ENCODE data around the gene IL36RN.

The IL36RN gene

GRCh38 chr2:113050921-113051895 lies 7.8 kb upstream of the IL36RN start:
- no peak for DNase-seq

GRCh38 chr2:113052396-113052917 lies 6.5 kb upstream of the IL36RN start, which contains the start of gene IL36B:
Gene IL36B (minus strand): TSS chr2:113052867.
- DNase-seq: no peak

DNA sequence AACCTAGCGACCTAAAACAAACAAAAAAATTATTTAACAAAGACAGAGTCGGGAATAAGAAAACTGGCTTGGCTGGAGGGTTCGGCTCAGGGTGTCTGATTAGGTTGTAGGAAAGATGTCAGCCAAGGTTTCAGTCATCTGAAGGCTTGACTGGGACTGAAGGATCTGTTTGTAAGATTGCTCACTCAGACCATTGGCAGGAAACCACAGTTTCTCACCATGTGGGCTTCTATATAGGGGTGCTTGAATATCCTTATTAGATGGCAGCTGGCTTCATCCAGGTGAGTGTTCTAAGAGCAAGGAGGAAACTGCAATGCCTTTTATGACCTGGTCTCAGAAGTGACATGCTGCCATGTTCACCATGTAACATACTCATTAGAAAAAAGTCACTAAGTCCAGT lies 5.3 kb upstream of the IL36RN start:
- DNase-seq: no peak

DNA sequence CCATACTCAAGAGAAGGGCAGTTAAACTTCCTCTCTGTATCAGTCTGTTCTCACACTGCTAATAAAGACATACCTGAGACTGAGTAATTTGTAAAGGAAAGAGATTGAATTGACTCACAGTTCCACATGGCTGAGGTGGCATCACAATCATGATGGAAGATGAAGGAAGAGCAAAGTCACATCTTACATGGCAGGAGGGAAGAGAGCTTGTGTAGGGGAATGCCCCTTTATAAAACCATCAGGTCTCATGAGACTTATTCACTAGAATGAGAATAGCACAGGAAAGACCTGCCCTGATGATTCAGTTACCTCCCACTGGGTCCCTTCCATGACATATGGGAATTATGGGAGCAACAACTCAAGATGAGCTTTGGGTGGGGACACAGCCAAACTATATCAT lies 4.9 kb upstream of the IL36RN start:
- DNase-seq: no peak

DNA sequence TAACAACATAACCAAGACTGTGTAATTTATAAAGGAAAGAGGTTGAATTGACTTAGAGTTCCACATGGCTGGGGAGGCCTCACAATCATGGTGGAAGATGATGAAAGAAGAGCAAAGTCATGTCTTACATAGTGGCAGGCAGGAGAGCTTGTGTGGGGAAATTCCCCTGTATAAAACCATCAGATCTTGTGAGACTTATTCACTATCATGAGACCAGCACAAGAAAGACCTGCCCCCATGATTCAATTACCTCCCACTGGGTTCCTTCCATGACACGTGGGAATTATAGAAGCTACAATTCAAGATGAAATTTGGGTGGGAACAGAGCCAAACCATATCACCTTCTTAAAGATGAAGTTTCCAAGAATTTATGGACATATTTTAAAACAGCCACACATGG lies 2.5 kb upstream of the IL36RN start:
- DNase-seq: no peak

GRCh38 chr2:113057117-113057516 lies 1.9 kb upstream of the IL36RN start:
- no peak for DNase-seq

GRCh38 chr2:113058411-113058994 lies 495 bp upstream of the IL36RN start:
- DNase-seq: no peak

DNA sequence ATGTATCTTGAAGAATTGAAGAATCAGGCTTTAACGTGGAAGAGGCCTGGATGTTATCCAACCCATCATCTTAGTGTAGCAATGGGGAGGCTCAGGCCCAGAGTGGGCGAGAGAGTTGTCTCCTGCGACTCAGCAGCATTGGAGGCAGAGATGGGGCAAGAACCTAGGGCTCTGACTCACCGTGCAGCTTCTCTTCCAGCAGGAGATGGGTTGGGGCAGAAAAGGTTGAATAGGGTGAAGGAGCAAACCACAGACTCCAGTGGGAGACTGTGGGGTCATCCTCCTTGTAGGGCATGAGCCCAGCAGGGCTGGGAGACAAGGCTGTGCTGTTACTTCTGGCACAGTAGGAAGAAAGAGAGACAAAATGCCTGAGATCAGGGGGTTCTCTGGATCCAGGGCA lies 1.4 kb downstream of the IL36RN start:
- DNase-seq: no peak

DNA sequence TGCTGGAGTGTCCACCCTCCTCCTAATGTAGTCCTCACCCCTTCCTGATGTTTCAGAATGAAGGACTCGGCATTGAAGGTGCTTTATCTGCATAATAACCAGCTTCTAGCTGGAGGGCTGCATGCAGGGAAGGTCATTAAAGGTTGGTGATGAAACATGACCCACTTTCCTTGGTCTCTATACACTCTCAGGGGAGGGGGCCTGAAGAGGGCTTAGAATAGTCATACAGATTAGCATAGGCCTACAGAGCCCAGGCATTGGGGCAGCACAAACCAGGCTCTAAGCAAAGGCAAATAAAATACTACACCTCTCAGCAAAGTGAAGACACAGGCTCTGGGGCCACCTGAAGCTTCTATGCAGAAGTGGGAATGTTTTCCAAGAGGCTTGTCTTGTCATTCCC lies 1.8 kb downstream of the IL36RN start:
- DNase-seq: no peak

GRCh38 chr2:113061241-113061640 lies 2.2 kb downstream of the IL36RN start:
- no peak for DNase-seq

DNA sequence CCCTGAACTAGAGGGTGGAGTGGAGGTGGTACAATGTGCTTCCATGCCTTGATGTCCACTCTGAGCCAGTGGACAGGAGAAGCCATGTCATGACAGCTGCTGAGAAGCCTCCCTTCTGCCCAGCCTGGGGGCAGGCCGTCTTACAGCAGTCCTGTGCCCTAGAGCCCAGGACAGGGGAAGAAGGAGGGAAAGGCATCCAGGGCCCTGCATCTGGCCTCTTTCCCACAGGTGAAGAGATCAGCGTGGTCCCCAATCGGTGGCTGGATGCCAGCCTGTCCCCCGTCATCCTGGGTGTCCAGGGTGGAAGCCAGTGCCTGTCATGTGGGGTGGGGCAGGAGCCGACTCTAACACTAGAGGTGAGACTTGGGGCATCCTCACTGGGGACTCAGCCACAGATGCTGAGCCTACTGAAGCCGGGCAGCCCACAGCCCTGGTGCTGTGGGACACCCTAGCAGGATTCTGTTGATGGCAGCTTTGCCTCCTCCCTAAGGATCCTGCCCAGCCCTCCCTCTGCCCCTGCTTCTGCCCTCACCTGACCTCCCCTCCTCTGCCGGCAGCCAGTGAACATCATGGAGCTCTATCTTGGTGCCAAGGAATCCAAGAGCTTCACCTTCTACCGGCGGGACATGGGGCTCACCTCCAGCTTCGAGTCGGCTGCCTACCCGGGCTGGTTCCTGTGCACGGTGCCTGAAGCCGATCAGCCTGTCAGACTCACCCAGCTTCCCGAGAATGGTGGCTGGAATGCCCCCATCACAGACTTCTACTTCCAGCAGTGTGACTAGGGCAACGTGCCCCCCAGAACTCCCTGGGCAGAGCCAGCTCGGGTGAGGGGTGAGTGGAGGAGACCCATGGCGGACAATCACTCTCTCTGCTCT lies 3.1 kb downstream of the IL36RN start:
- DNase-seq: no peak

GRCh38 chr2:113064281-113064680 lies 5.3 kb downstream of the IL36RN start:
- DNase-seq: no peak

GRCh38 chr2:113064898-113065297 lies 5.9 kb downstream of the IL36RN start:
- no peak for DNase-seq

GRCh38 chr2:113067681-113068080 lies 8.7 kb downstream of the IL36RN start, which contains the start of gene IL1F10:
Gene IL1F10 (plus strand): TSS chr2:113067970. CDS start chr2:113072739, 4,769 bp downstream.
- no peak for DNase-seq

DNA sequence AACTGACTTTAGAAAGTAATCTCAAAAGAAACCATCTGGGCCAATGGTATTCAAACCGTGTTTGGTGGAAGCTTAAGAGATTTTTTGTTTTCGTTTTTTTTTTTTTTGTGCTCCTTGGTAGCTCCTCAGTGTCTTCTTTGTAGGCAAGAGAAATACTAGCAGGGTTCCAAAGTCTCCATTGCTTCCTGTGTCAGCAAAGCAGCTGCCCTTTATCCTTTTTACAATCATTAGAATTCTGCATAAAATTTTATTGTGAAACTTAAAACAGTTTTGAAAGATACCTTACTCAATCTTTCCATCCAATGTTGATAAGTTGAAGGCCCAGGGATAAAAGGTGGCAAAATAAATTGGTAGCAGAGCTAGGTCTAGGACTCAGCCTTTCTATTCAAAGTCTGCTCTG lies 9.3 kb downstream of the IL36RN start:
- DNase-seq: no peak

- DNase-seq: no peak
These were observed 9.9 kb downstream of the IL36RN start for GRCh38 chr2:113068706-113069485.

DNA sequence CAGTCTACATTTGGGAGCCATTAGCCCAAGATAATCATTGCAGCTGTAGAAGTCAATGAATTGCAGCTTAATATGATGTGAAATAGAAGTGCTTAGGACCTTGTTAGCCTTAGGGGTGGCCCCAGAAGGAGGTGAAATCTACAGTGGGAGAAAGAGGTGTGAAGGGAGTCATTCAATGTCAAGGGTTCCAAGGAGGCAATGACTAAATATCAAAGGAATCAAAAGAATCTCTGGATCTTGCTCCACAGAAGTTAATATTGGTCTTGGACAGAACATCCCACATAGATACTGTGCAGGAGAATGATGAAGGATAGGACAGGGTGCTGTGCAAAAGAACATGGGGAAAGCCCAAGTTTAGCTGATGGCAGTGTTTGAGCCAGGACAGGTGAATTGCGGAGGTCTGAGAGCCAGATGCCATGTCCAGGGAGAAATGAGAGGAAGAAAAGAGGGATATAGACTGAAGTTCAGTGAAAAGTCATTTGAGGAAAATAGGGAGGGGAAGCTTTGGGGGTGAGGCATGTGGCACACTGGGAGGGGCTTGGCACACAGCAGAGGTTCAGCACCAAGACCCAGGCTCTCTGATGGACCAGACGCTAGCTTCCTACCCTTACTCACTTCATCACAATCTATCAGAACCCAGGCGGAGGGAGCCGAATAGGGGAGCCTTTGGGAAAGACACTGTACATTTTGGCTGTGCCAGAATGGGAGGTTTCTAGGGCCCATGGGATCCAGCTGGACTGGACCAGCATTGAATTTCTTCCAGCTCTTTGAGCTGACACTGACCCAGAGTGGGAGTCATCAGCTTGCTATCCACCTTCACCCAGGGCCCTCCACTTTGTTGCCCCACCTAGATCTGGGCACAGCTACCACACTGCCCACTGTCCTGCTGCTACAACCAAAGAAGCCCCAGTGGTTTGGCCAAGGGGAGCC lies 10.9 kb downstream of the IL36RN start:
- no peak for DNase-seq

DNA sequence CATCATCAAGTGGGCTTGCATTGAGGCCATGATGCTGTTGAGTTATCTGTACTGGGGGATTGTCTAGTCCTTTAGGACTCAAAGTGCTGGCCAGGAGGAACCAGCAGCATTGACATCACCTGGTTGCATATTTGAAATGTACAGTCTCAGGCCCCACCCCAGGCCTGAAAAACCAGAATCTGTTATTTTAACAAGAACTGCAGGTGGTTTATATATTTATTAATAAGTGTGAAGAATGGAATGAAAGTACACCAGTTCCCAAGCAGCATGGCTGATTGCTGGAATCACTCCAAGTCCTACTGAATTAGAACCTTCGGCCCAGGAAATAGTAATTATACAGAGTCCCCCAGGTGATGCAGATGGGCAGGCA lies 11.6 kb downstream of the IL36RN start:
- no peak for DNase-seq

- DNase-seq: no peak
These were observed 13.6 kb downstream of the IL36RN start for GRCh38 chr2:113072584-113072983.

GRCh38 chr2:113073325-113073834 lies 14.4 kb downstream of the IL36RN start:
- DNase-seq: no peak

- no peak for DNase-seq
These were observed 16.0 kb downstream of the IL36RN start for GRCh38 chr2:113075030-113075429.

Data from hematopoietic multipotent progenitor cell treated with erythropoietin and hydrocortisone succinate and interleukin-3 and kit ligand, for 4 days (in vitro differentiated cells).